Right lobe of liver (tissue), 6 donors: ENCODE measurements around the gene FAM217A. TPM values are rescaled to one million over a fixed set of nuclear protein-coding genes. Genes with fewer than 3 reads are reported as not detected.
"Not testable (repeated sequence)": the region's sequence is repeated elsewhere in the genome, so short reads cannot be mapped to it uniquely, and the experiment has no call there.

Experiments used
- ATAC-seq, 4 donors: fragments of 200-7000 bp; cut with Tn5 transposase; one replicate each; pipeline ENCODE4 v1.9.1; 2020; ENCODE audit warnings: mild to moderate bottlenecking in 4 of 4, moderate library complexity in 4 of 4
- DNase-seq, 3 donors: peaks; one replicate each; pipeline ENCODE4 v3.0.0-alpha.2; 2020
- H3K27ac ChIP-seq, 3 donors: fragments of 200-600 bp; one replicate each; pipeline ENCODE4 v1.8.0; 2022
- H3K27me3 ChIP-seq, 2 donors: fragments of 200-600 bp; one replicate each; pipeline ENCODE4 v1.8.0; 2022
- H3K36me3 ChIP-seq, 4 donors: fragments of 200-600 bp; sonication (generic) in 1 of 4; one replicate each; pipeline versions ENCODE4 v1.5.1 to v1.8.0; 2017 to 2022; ENCODE audit warnings: control low read depth in 1 of 4
- H3K4me1 ChIP-seq, 4 donors: fragments of 200-600 bp; sonication (generic) in 1 of 4; one replicate each; pipeline versions ENCODE4 v1.5.1 to v1.8.0; 2017 to 2022; ENCODE audit warnings: control low read depth in 1 of 4
- H3K4me3 ChIP-seq, 3 donors: fragments of 200-600 bp; one replicate each; pipeline ENCODE4 v1.8.0; 2022
- H3K9me3 ChIP-seq, 4 donors: fragments of 200-600 bp; sonication (generic) in 1 of 4; one replicate each; pipeline versions ENCODE4 v1.5.1 to v1.8.0; 2017 to 2022; ENCODE audit warnings: control low read depth in 1 of 4
- POLR2A ChIP-seq: fragments of 450-650 bp; IDR thresholded peaks from one replicate; pipeline ENCODE4 v1.6.1; 2017; ENCODE audit warnings: antibody characterized with exemption, mild to moderate bottlenecking
- WGBS: methylation state at CpG from one replicate; pipeline ENCODE4 v1.1.6; 2018; ENCODE audit warnings: low coverage, low lambda C conversion rate; ENCODE audit not compliant: insufficient coverage; ENCODE audit errors: missing lambda C conversion rate; 5-methylcytosine and 5-hydroxymethylcytosine counted together
- intact Hi-C, 2 donors: fragments of 100-400 bp; cut with DNase I; formaldehyde crosslinking; loops; one replicate each; pipeline versions ENCODE4 v1.11.2 to v1.14.1; 2022
- total RNA-seq, 6 experiments: library from RNA; depleted of rRNA in 2 of 6; stranded (reverse); fragments of >200 nt in 2 of 6; fragmentation: NEBNext Ultra II Directional in 3 of 6; extraction: Animal tissue kit (Norgen Biotek cat#: 25700) in 3 of 6; gene quantifications; one replicate each; pipeline versions ENCODE4 v1.1.0 to v1.2.4, GENCODE V29; 2016 to 2023
- TF ChIP-seq, protein P1 (sequence below), 4 donors: fragments of 200-600 bp in 3 of 4; fragments of 450-650 bp in 1 of 4; IDR thresholded peaks; one replicate each; pipeline versions ENCODE4 v1.5.1 to v1.8.0; 2016 to 2022; ENCODE audit warnings: antibody characterized with exemption in 4 of 4, mild to moderate bottlenecking in 2 of 4
- donor health status: DM: no; HTN: yes; CAD: no.
- donor health status: DM: no; HTN: no; CAD: no.
- donor health status: DM: no; HTN: no; CAD: no.
- donor health status: DM: no; HTN: yes; CAD: no.
- donor health status: DM: no; HTN: yes; CAD: no.

FAM217A gene
- total RNA-seq, 6 experiments from 2014 or later = not detected

DNA sequence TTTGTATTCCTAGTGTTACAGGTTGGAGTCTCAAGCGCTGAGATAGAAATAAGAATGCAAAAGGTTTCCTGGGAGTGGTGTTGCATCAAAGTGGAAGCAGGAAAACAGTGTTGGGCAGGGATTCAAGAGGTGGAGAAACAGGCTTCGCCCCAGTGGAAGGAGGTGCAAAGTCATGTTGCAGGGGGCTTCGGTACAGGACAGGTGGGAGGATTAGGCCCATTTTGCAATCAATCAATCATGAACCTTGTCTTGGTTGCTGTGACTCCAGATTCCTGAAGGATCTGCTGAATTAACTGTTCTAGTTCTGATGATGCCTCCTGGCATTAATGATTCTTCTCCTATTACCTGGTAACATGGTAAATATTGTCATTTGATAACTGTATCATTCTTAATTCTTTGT, 22.4 kb upstream of the FAM217A start:
- Histone ChIP-seq H3K4me3 (no peak overlapping the region), H3K36me3 (no peaks in the 10 kb centered on the region), H3K9me3 (no peaks in the 10 kb centered on the region), H3K27me3 (no peaks in the 10 kb centered on the region), H3K27ac (no peak overlapping the region), H3K4me1 (no peaks in the 10 kb centered on the region)
- DNase-seq = no peak
- no peak for ATAC-seq
- WGBS = 20% methylated on average over 1 of the region's 3 CpGs
- intact Hi-C loops = no loop called here
- TF ChIP-seq POLR2A = no peak
- TF ChIP-seq, protein P1, sequence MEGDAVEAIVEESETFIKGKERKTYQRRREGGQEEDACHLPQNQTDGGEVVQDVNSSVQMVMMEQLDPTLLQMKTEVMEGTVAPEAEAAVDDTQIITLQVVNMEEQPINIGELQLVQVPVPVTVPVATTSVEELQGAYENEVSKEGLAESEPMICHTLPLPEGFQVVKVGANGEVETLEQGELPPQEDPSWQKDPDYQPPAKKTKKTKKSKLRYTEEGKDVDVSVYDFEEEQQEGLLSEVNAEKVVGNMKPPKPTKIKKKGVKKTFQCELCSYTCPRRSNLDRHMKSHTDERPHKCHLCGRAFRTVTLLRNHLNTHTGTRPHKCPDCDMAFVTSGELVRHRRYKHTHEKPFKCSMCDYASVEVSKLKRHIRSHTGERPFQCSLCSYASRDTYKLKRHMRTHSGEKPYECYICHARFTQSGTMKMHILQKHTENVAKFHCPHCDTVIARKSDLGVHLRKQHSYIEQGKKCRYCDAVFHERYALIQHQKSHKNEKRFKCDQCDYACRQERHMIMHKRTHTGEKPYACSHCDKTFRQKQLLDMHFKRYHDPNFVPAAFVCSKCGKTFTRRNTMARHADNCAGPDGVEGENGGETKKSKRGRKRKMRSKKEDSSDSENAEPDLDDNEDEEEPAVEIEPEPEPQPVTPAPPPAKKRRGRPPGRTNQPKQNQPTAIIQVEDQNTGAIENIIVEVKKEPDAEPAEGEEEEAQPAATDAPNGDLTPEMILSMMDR (IDR thresholded peaks at IDR 0.05) = no peak

DNA sequence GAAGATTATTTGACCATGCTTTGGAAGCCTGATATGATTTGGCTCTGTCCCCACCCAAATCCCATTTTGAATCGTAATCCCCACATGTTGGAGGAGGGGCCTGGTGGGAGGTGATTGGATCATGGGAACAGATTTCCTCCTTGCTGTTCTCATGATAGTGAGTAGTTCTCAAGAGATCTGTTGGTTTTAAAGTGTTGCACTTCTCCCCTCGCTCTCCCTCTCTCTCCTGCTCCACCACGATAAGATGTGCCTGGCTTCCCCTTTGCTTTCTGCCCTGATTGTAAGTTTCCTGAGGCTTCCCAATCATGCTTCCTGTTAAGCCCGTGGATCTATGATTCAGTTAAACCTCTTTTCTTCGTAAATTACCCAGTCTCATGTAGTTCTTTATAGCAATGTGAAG, 21.7 kb upstream of the FAM217A start:
- H3K9me3 ChIP-seq = no peaks in the 10 kb centered on the region
- intact Hi-C loops = no loop called here
- ATAC-seq (no peak), DNase-seq (no peak)
- 66% methylated on average over 5 of the region's 5 CpGs for WGBS
- H3K36me3 ChIP-seq = no peaks in the 10 kb centered on the region
- TF ChIP-seq, protein P1 (IDR thresholded peaks at IDR 0.05) = no peak
- no peak for TF ChIP-seq POLR2A
- H3K27ac ChIP-seq = no peak overlapping the region
- no peaks in the 10 kb centered on the region for H3K4me1 ChIP-seq
- no peak overlapping the region for H3K4me3 ChIP-seq
- H3K27me3 ChIP-seq = no peaks in the 10 kb centered on the region

DNA sequence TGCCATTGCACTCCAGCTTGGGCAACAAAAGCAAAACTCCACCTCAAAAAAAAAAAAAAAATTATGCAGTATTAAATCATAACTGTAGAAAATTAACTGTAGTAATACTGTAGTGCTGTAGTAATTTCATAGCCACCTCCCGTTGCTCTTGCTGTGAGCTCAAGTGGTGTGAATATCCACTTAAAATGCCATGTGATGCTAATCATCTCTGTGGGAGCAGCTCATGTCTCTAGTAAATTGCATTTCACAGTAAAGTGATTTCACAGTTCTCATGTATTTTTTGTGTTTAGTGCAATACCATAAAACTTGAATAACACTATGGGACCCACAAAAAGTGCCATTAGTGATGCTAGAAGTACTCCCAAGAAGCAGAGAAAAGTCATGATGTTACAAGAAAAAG, 14.4 kb upstream of the FAM217A start:
- H3K4me1 ChIP-seq = no peaks in the 10 kb centered on the region
- DNase-seq = no peak
- no peak overlapping the region for H3K27ac ChIP-seq
- intact Hi-C loops = no loop called here
- 70% methylated on average over 1 of the region's 1 CpG for WGBS
- ATAC-seq = no peak
- no peaks in the 10 kb centered on the region for H3K36me3 ChIP-seq
- H3K4me3 ChIP-seq = no peak overlapping the region
- H3K9me3 ChIP-seq = no peaks in the 10 kb centered on the region
- TF ChIP-seq, protein P1 (IDR thresholded peaks at IDR 0.05) = no peak
- TF ChIP-seq POLR2A = no peak
- no peaks in the 10 kb centered on the region for H3K27me3 ChIP-seq

DNA sequence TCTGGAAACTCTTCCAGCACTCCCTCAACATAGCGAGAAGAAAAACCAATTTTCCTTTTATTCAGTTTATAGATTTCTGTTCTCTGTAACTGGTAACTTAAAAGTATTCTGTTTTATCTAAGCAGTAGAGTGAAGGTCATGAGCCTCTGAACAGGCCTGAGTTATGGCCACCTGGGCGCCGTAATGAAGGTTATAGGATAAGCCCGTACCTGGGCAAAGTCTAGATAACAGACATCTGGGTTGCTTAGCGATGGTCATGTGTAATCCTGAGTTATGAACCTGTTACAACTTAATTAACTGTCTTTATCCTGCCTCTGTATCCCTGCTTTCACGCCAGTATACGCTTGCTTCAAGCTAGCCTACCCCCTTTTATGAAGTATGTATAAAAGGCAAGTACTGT, 13.0 kb upstream of the FAM217A start:
- intact Hi-C loops = no loop called here
- Histone ChIP-seq H3K4me3 (no peak overlapping the region), H3K9me3 (no peaks in the 10 kb centered on the region), H3K27ac (no peak overlapping the region), H3K36me3 (no peaks in the 10 kb centered on the region), H3K4me1 (no peaks in the 10 kb centered on the region), H3K27me3 (no peaks in the 10 kb centered on the region)
- TF ChIP-seq, protein P1 (IDR thresholded peaks at IDR 0.05) = no peak
- no peak for TF ChIP-seq POLR2A
- DNase-seq = no peak
- 90% methylated on average over 7 of the region's 7 CpGs for WGBS
- no peak for ATAC-seq

DNA sequence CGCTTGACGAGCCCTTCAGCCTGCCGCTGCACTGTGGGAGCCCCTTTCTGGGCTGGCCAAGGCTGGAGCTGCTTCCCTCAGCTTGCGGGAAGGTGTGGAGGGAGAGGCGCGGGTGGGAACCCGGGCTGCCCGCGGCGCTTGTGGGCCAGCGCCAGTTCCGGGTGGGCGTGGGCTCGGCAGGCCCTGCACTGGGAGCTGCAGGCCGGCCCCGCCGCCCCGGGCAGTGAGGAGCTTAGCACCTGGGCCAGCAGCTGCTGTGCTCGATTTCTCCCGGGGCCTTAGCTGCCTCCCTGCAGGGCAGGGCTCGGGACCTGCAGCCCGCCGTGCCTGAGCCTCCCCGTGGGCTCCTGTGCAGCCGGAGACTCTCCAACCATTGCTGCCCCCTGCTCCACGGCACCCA, 11.1 kb upstream of the FAM217A start:
- no CpG with 5 or more reads among the region's 26 CpGs for WGBS
- H3K9me3 ChIP-seq, H3K27ac ChIP-seq, DNase-seq, intact Hi-C loops, H3K36me3 ChIP-seq, ATAC-seq, H3K27me3 ChIP-seq, H3K4me1 ChIP-seq, H3K4me3 ChIP-seq: not testable (repeated sequence)
